Omental fat pad (tissue), 4 donors: ENCODE results near the gene IGFBP1. TPM values are rescaled to one million over a fixed set of nuclear protein-coding genes. Genes with fewer than 3 reads are reported as not detected.

Experiments
- ATAC-seq: fragments of 150-250 bp; one replicate; pipeline ENCODE4 v1.9.1; 2016; ENCODE audit warnings: mild to moderate bottlenecking, moderate library complexity; ENCODE audit not compliant: low FRiP score
- DNase-seq: peaks from one replicate; pipeline ENCODE4 v3.0.0-alpha.2; 2019; ENCODE audit warnings: low spot score
- CTCF ChIP-seq, 3 donors: fragments of 450-650 bp; IDR thresholded peaks; one replicate each; pipeline ENCODE4 v1.5.1; 2016 to 2017; ENCODE audit warnings: antibody characterized with exemption in 3 of 3, mild to moderate bottlenecking in 3 of 3, moderate library complexity in 2 of 3
- total RNA-seq, 4 donors: library from RNA; depleted of rRNA; stranded (reverse); fragments of >200 nt; gene quantifications; one replicate each; pipeline ENCODE4 v1.1.0, GENCODE V29; 2016

IGFBP1 gene
- total RNA-seq, 4 donors from 2014 or later, result 3.0 to 15.6 (median 3.1) TPM; not detected in 1

GRCh38 chr7:45891462-45892402 is 3.4 kb downstream of the IGFBP1 start:
- DNase-seq (no peak), ATAC-seq (no peak)
- TF ChIP-seq CTCF (IDR thresholded peaks at IDR 0.05), result no peak

GRCh38 chr7:45892407-45893035 is 4.2 kb downstream of the IGFBP1 start:
- ATAC-seq (no peak), DNase-seq (no peak)

DNA sequence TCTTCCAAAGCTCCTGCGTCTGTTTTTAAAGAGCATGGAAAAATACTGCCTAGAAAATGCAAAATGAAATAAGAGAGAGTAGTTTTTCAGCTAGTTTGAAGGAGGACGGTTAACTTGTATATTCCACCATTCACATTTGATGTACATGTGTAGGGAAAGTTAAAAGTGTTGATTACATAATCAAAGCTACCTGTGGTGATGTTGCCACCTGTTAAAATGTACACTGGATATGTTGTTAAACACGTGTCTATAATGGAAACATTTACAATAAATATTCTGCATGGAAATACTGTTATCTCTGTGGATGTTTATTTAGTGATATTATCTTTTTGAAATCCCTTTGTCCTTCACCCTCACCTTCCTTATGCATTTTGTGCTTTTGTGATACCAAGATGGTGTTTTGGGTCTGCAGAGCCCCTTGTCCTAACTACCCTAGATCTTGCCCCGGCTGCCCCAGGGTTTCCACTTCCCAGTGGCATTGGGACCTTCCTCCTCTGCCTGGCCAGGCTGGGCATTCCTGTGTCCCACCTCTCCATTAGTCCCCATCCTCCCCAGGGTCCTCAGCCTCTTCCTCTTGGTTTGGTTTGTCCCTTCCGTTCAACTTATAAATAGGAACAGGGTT is 5.2 kb downstream of the IGFBP1 start:
- ATAC-seq (no peak), DNase-seq (no peak)
- no peak for TF ChIP-seq CTCF (IDR thresholded peaks at IDR 0.05)

More at GRCh38 chr7:45892407-45893035, 4.2 kb downstream of the IGFBP1 start:
- no peak for TF ChIP-seq CTCF (IDR thresholded peaks at IDR 0.05)

GRCh38 chr7:45893996-45894664 is 5.8 kb downstream of the IGFBP1 start:
- DNase-seq, result no peak
- no peak for ATAC-seq
- TF ChIP-seq CTCF (IDR thresholded peaks at IDR 0.05), result no peak

DNA sequence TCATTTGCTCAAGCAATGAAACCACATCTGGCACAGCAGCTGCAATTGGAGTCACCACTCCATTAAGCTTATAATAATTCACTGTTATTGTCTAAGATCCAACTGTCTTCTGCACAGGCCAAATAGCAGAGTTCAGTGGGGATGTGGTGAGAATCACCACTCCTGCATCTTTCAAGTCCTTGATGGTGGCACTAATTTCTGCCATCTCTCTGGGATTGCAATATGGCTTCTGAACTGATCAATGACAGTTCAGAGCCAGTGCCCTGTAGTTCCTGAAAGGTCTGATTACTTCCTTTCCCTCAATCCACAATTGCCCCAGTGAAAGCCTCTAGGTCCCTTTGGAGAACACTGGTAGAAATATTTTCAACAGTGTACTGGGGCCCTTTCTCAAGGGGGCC is 6.4 kb downstream of the IGFBP1 start:
- DNase-seq, result no peak
- no peak for TF ChIP-seq CTCF (IDR thresholded peaks at IDR 0.05)
- no peak for ATAC-seq

DNA sequence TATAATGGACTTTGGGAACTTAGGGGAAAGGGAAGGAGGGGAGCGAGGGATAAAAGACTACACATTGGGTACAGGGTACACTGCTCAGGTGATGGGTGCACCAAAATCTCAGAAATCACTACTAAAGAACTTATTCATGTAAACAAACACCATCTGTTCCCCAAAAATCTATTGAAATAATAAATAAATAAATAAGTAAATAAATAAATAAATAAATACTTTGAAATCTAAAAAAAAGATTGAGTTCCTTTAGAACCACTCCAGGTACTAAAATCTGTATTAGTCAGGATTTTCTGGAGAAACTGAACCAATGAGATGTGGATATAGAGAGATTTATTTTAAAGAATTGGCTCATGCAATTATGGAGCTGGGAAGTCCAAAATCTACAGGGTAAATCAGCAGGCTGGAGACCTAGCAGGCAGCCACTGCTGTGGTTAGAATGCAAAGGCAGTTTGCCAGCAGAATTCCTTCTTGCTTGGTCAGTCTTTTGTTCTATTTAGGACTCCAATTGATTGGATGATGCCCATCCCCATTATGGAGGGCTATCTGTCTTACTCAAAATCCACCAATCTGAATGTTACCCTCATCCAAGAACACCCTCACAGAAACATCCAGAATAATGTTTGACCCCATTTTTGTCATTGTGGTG is 8.9 kb downstream of the IGFBP1 start:
- no peak for ATAC-seq
- no peak for DNase-seq
- TF ChIP-seq CTCF (IDR thresholded peaks at IDR 0.05), result no peak
